GM23248 (cell line): ENCODE measurements around the gene NF1.

Experiments used
- EZH2 ChIP-seq: fragments of 200-600 bp; sonication (generic); IDR thresholded peaks from 2 replicates; pipeline ENCODE4 v1.6.1; 2018; ENCODE audit warnings: antibody characterized with exemption, mild to moderate bottlenecking; ENCODE audit not compliant: insufficient read depth, poor library complexity, severe bottlenecking
- EZH2phosphoT487 ChIP-seq: fragments of 200-600 bp; sonication (generic); IDR thresholded peaks from 2 replicates; pipeline ENCODE4 v1.6.1; 2018; ENCODE audit warnings: antibody characterized with exemption, moderate library complexity, mild to moderate bottlenecking, low read depth; ENCODE audit not compliant: insufficient read depth

GRCh38 chr17:31329221-31329620 is 234.4 kb downstream of the NF1 start:
- TF ChIP-seq EZH2: no peak
- no peak for TF ChIP-seq EZH2phosphoT487
